Measurements from ENCODE around the gene UNC45B.
A peak's percentile ranks its signal among the peaks of the same experiment; 100 is the strongest.

The UNC45B gene

GRCh38 chr17:35116845-35117244, 30.8 kb upstream of the UNC45B start:
- TF ChIP-seq CTCF (IDR thresholded peaks at IDR 0.05; ENCODE audit: low read depth, low read length): no peak
- DNase-seq (ENCODE audit: extremely low read depth, low read depth): no peak

GRCh38 chr17:35117984-35118383, 29.6 kb upstream of the UNC45B start:
- DNase-seq (ENCODE audit: extremely low read depth, low read depth): no peak
- peak; percentile 23 for TF ChIP-seq CTCF (IDR thresholded peaks at IDR 0.05; ENCODE audit: low read depth, low read length)

DNA sequence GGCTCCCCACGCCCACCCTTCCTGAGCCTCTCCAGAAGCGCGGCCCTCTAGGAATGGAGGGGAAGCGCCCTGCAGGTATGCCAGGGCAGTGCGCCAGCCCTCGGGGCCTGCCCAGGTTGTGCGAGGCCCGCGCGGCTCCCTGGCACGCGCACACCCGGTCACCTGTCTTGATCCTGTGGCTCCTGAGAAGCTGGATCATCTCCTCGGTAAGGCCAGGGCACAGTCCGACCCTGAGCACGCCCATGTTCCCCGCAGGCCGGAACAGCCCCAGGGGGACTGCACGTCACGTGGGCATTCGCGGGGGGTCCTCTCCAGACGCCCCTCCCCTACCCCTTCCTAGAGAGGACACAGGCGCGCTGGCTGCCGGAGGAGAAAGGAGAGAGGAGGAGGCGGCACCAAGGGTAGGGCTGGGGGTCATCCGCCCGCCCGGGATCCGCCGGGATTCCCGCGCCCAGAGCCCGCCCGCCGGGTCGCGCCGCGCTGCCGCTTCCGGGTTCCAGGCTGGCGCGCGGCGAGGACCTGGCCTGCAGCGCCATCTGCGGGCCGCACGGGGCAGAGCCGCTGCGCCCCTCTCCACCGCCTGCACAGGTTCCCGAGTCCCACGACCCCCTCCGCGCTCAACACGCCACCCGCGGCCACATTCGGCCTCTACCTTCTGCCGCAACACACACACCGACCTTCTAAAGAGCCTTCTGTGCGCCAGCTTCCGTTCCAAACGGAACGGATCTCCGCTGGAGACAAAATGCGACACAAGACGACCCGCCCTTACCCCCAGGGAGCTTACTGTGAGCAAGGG, 28.0 kb upstream of the UNC45B start, which contains the start of gene RAD51D:
Gene RAD51D (minus strand): TSS at position 491 of the 796 bp plus-strand sequence. CDS start 247 bp downstream, at position 244.
- no peak for DNase-seq (ENCODE audit: extremely low read depth, low read depth)

DNA sequence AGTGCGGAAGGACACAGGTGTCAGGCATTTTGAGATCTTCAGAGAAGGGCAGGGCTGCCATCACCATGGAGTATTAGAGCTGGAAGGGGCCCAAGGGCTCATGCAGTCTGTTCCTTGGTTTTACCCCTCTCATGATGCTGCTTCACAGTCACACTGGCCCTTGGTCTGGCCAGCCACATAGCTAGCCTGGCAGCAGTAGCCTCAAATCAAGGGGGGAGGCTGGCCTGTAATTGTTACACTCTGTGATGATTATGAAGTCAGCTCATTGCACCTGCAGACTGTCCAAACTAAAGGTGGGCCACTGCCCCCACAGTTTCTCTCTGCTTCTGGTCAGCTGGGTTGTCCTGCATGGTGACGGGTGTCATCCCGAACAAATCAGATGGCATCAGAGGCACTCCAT, 26.3 kb upstream of the UNC45B start, which contains the start of gene FNDC8:
Gene FNDC8 (plus strand): TSS at position 301 of the 400 bp plus-strand sequence. CDS start 79 bp downstream, at position 380.
- DNase-seq (ENCODE audit: extremely low read depth, low read depth): no peak
- TF ChIP-seq CTCF (IDR thresholded peaks at IDR 0.05; ENCODE audit: low read depth, low read length): no peak

More for the DNA sequence above, 28.0 kb upstream of the UNC45B start, which contains the start of gene RAD51D:
- TF ChIP-seq CTCF (IDR thresholded peaks at IDR 0.05; ENCODE audit: low read depth, low read length): peak; percentile 64

DNA sequence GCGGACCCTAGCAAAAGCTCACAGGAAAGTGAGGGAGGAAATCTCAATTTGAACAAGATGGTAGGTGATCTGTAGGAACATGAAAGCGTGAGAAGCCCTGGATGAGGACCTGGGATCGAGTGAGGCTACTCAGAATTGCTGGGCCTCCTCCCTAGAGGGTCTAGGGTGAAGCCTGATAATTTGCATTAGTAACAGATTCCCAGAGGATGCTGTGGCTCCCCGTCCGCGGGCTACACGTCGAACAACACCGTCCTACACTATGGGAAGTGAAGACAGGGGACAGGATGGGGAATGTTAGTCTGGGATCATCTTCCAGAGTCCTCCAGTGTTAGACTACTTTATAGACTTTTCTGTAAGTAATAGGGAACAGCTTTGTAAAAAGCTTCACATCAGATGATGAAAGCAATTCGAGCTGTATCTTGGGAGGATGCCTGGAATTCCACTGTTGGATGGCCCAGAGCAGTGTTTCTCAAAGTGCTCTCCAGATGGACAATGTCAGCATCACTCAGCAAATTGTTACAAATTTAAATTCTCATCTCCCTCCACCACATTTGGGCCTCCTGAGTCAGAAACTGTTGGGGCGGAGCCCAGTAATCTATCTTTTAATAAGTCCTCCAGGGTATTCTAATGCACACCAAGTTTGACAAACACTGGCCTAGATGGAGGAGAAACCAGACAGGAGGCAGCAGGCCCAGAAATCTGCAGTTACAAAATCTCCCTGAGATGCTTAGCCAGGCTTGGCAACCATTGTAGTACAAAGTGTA, 19.7 kb upstream of the UNC45B start:
- peak; percentile 81 for DNase-seq (ENCODE audit: extremely low read depth, low read depth)
- no peak for TF ChIP-seq CTCF (IDR thresholded peaks at IDR 0.05; ENCODE audit: low read depth, low read length)

- TF ChIP-seq CTCF (IDR thresholded peaks at IDR 0.05; ENCODE audit: low read depth, low read length): no peak
- DNase-seq (ENCODE audit: extremely low read depth, low read depth): no peak
These were observed 18.3 kb upstream of the UNC45B start for GRCh38 chr17:35129154-35129972.

All from AG09319 (cell line).